GM23338 (cell line): ENCODE results near the gene PLPP4. TPM values are rescaled to one million over a fixed set of nuclear protein-coding genes. Genes with fewer than 3 reads are reported as not detected.

Experiments used
- ATAC-seq: fragments of 200-7000 bp; cut with Tn5 transposase; 3 replicates; pipeline ENCODE4 v1.9.1; 2020
- DNase-seq: peaks from one replicate; pipeline ENCODE4 v3.0.0-alpha.2; 2015; ENCODE audit warnings: low spot score
- H2AFZ ChIP-seq: fragments of 200-600 bp; sonication (generic); 2 replicates; pipeline ENCODE4 v1.8.0; 2016; ENCODE audit warnings: antibody characterized with exemption, mild to moderate bottlenecking, moderate library complexity
- H3F3A ChIP-seq: fragments of 200-600 bp; sonication (generic); replicated peaks from 2 replicates; pipeline ENCODE4 v1.8.0; 2017; ENCODE audit warnings: antibody characterized with exemption, mixed run types, low read depth
- H3K27ac ChIP-seq: fragments of 200-600 bp; sonication (generic); 2 replicates; pipeline ENCODE4 v1.6.1; 2016; ENCODE audit warnings: low read depth
- H3K27me3 ChIP-seq: fragments of 200-600 bp; sonication (generic); 2 replicates; pipeline ENCODE4 v1.8.0; 2016; ENCODE audit warnings: mild to moderate bottlenecking, mixed run types, moderate library complexity; ENCODE audit not compliant: insufficient read depth
- H3K36me3 ChIP-seq: fragments of 200-600 bp; sonication (generic); 2 replicates; pipeline ENCODE4 v1.8.0; 2016; ENCODE audit warnings: mild to moderate bottlenecking; ENCODE audit not compliant: insufficient read depth
- H3K4me1 ChIP-seq: fragments of 200-600 bp; sonication (generic); 2 replicates; pipeline ENCODE4 v1.8.0; 2016; ENCODE audit warnings: mild to moderate bottlenecking, moderate library complexity; ENCODE audit not compliant: insufficient read depth
- H3K4me2 ChIP-seq: fragments of 200-600 bp; sonication (generic); 2 replicates; pipeline ENCODE4 v1.7.1; 2017; ENCODE audit warnings: mixed run types
- H3K4me3 ChIP-seq: fragments of 200-600 bp; sonication (generic); 2 replicates; pipeline ENCODE4 v1.6.1; 2016; ENCODE audit warnings: mixed run types
- H3K79me2 ChIP-seq: fragments of 200-600 bp; sonication (generic); replicated peaks from 2 replicates; pipeline ENCODE4 v1.8.0; 2017; ENCODE audit warnings: mild to moderate bottlenecking; ENCODE audit not compliant: insufficient read depth
- H3K9me2 ChIP-seq: fragments of 200-600 bp; sonication (generic); 2 replicates; pipeline ENCODE4 v1.8.0; 2017; ENCODE audit not compliant: insufficient read depth
- H4K20me1 ChIP-seq: fragments of 200-600 bp; sonication (generic); replicated peaks from 2 replicates; pipeline ENCODE4 v1.8.0; 2017; ENCODE audit warnings: mild to moderate bottlenecking; ENCODE audit not compliant: insufficient read depth
- H3K27ac Mint-ChIP-seq: 2 replicates; pipeline ENCODE4 v1.8.0; 2020; ENCODE audit warnings: inconsistent platforms, mild to moderate bottlenecking, moderate library complexity, mixed read lengths
- H3K27me3 Mint-ChIP-seq: 3 replicates; pipeline ENCODE4 v1.8.0; 2022; ENCODE audit warnings: low read depth, mild to moderate bottlenecking, moderate library complexity, mixed read lengths, inconsistent platforms; ENCODE audit not compliant: insufficient read depth, poor library complexity
- H3K36me3 Mint-ChIP-seq: 3 replicates; pipeline ENCODE4 v1.8.0; 2021; ENCODE audit warnings: low read depth, mild to moderate bottlenecking, inconsistent platforms, moderate library complexity, mixed read lengths
- H3K4me1 Mint-ChIP-seq: 3 replicates; pipeline ENCODE4 v1.8.0; 2020; ENCODE audit warnings: mild to moderate bottlenecking, inconsistent platforms, mixed read lengths
- H3K4me3 Mint-ChIP-seq: 3 replicates; pipeline ENCODE4 v1.8.0; 2021; ENCODE audit warnings: moderate library complexity, mild to moderate bottlenecking, inconsistent platforms, mixed read lengths
- H3K9me3 Mint-ChIP-seq: 3 replicates; pipeline ENCODE4 v1.8.0; 2020; ENCODE audit warnings: moderate library complexity, mild to moderate bottlenecking, inconsistent platforms, mixed read lengths
- CTCF ChIP-seq, 2 experiments: fragments of 200-600 bp in 1 of 2; sonication (generic) in 1 of 2; conservative IDR thresholded peaks; 2 replicates each; pipeline versions ENCODE4 v1.5.1 to v1.6.1; 2016 to 2017; ENCODE audit warnings: antibody characterized with exemption in 2 of 2, low read depth in 2 of 2, mild to moderate bottlenecking in 2 of 2, moderate library complexity in 1 of 2
- JUNB ChIP-seq: IDR thresholded peaks from one replicate; pipeline ENCODE4 v1.6.1; 2016; ENCODE audit warnings: antibody characterized with exemption; ENCODE audit not compliant: unreplicated experiment
- NANOG ChIP-seq: IDR thresholded peaks from 2 replicates; pipeline ENCODE4 v1.6.1; 2016; ENCODE audit warnings: antibody characterized with exemption, borderline replicate concordance
- REST ChIP-seq: IDR thresholded peaks from one replicate; pipeline ENCODE4 v1.6.1; 2018; ENCODE audit warnings: antibody characterized with exemption; ENCODE audit not compliant: unreplicated experiment
- STAT1 ChIP-seq: IDR thresholded peaks from one replicate; pipeline ENCODE4 v1.6.1; 2016; ENCODE audit warnings: antibody characterized with exemption; ENCODE audit not compliant: unreplicated experiment
- ZNF462 ChIP-seq: fragments of 250-450 bp; sonication (Bioruptor Pico); IDR thresholded peaks from 2 replicates; pipeline ENCODE4 v1.5.0; 2020; ENCODE audit warnings: mild to moderate bottlenecking, moderate library complexity
- polyA plus RNA-seq: library from polyadenylated mRNA; unstranded; fragments of >200 nt; fragmentation: Nextera tagmentation; extraction: Ambion mirVana; gene quantifications from 2 replicates; pipeline ENCODE4 v1.2.1, GENCODE V29; 2016
- total RNA-seq: library from RNA; depleted of rRNA; stranded (reverse); fragments of >200 nt; shearing (Covaris generic); gene quantifications from 2 replicates; pipeline ENCODE4 v1.2.3, GENCODE V29; 2014

PLPP4 gene
- total and polyA plus RNA-seq, 2 experiments from 2014 or later, result 0.24 to 0.31 TPM

- no peak for TF ChIP-seq JUNB
These were observed 142.2 kb downstream of the PLPP4 start (continued) for GRCh38 chr10:120599200-120599724.

GRCh38 chr10:120600871-120601649 is 144.0 kb downstream of the PLPP4 start:
- H3K4me1 Mint-ChIP-seq, result peaks cover 30% of the 10 kb centered on the region
- peak overlapping the region; percentile 64 for H3K27ac Mint-ChIP-seq
- Histone ChIP-seq H3F3A (no peaks in the 10 kb centered on the region), H2AFZ (peak overlapping the region; percentile 52), H3K36me3 (no peaks in the 10 kb centered on the region), H4K20me1 (no peaks in the 10 kb centered on the region), H3K79me2 (no peaks in the 10 kb centered on the region), H3K4me3 (no peak overlapping the region), H3K27ac (no peak overlapping the region), H3K4me2 (no peak overlapping the region), H3K4me1 (peaks cover 9% of the 10 kb centered on the region), H3K9me2 (no peaks in the 10 kb centered on the region), H3K27me3 (no peaks in the 10 kb centered on the region)
- H3K27me3 Mint-ChIP-seq, result peaks cover 3% of the 10 kb centered on the region
- peaks cover 8% of the 10 kb centered on the region for H3K9me3 Mint-ChIP-seq
- peak; percentile 58 to 71 for TF ChIP-seq CTCF (conservative IDR thresholded peaks at IDR 0.05; ENCODE audit: low read depth in 2 of 2)
- TF ChIP-seq JUNB, result no peak
- DNase-seq (peak; percentile 66), ATAC-seq (peak; percentile 82)
- no peak overlapping the region for H3K4me3 Mint-ChIP-seq
- H3K36me3 Mint-ChIP-seq, result peaks cover 4% of the 10 kb centered on the region; the same call in 1 of the 3 replicates

GRCh38 chr10:120601999-120602398 is 145.0 kb downstream of the PLPP4 start:
- Histone ChIP-seq H3K27me3 (no peaks in the 10 kb centered on the region), H3K9me2 (0 out of 2 replicates have a peak, but pooled peaks cover 2% of the 10 kb centered on the region), H4K20me1 (no peaks in the 10 kb centered on the region), H2AFZ (no peak overlapping the region), H3K4me2 (no peak overlapping the region), H3K4me3 (no peak overlapping the region), H3K36me3 (no peaks in the 10 kb centered on the region), H3K27ac (no peak overlapping the region), H3K4me1 (peaks cover 9% of the 10 kb centered on the region), H3K79me2 (no peaks in the 10 kb centered on the region), H3F3A (no peaks in the 10 kb centered on the region)
- Mint-ChIP-seq H3K4me3 (no peak overlapping the region), H3K36me3 (peaks cover 4% of the 10 kb centered on the region; the same call in 1 of the 3 replicates), H3K27ac (no peak overlapping the region; the same call in 1 of the 2 replicates), H3K9me3 (peaks cover 8% of the 10 kb centered on the region), H3K27me3 (peaks cover 3% of the 10 kb centered on the region), H3K4me1 (peaks cover 25% of the 10 kb centered on the region)
- no peak for DNase-seq
- ATAC-seq, result no peak
- TF ChIP-seq STAT1 (no peak), REST (no peak), ZNF462 (no peak), NANOG (no peak)
